ENCODE results near the gene BSN.
"Not testable (repeated sequence)": the region's sequence is repeated elsewhere in the genome, so short reads cannot be mapped to it uniquely, and the experiment has no call there.

Gene BSN

GRCh38 chr3:49534581-49535441 is 19.5 kb upstream of the BSN start:
- no peak for DNase-seq

DNA sequence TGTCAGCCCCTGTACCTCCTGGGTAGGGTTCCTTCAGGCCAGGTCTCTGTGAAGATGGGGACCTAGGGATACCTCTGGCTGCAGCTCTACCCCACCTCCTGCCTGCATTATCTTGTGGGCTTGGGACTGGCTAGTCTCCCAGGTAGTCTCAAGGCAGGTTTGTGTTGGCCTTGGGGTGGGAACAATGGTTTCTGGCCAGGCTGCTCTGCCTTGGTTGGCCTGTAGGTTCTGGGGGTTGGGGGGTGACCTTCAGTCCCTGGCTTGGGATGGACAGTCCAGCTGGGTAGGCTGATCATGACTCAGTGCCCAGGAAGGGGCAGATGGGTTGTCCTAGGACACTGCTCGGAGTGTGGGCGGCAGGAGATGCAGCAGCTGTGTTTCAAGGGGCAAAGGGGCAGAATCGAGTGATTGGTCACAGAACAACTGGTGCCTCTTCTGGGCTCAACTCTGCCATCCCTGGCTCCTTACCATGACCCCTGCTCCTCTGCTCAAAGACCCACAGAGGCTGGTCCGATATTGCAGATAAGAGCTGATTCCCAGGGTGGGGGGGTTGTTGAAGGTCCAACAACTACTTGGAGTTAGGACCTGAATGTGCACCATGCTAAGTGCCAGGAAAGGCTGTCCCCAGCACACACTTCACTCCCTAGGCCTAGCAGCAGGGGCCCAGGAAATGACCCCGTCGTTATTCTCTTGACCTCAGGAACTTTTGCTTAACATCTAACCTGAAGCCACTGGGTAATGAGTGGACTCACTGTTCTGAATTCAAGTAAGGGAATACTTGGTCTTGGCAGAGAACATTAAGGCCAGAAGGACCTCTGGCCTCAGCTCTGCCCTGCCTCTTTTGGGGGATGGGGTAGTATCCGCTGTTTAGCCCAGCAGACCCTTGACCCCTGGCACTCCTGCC is 18.1 kb upstream of the BSN start:
- no peak for DNase-seq

DNA sequence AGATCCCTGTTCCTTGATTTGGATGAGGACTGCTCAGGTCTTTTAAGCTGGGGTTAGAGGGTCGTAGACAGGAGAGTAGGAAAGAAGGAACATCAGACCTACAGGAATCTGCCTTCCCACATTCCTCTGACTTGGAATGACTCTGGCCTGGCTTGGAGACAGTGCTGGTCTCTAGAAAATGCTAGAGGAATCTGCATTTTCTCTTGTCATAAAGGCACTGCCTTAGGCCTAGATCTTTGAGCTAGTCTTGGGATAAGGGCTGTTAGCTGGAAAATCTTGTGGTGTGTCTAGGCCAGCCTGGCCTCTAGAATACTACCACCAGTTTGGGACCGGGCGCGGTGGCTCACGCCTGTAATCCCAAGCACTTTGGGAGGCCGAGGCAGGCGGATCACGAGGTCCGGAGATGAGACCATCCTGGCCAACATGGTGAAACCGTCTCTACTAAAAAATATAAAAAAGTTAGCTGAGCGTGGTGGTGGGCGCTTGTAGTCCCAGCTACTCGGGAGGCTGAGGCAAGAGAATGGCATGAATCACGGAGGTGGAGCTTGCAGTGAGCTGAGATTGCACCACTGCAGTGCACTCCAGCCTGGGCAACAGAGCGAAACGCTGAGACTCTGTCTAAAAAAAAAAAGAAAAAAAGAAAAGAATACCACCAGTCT is 17.3 kb upstream of the BSN start:
- DNase-seq, result no peak

- peak; percentile 95 for DNase-seq
These were observed 14.4 kb upstream of the BSN start for GRCh38 chr3:49539659-49540560.

- no peak for DNase-seq
These were observed 2.2 kb upstream of the BSN start for GRCh38 chr3:49552087-49552486.

DNA sequence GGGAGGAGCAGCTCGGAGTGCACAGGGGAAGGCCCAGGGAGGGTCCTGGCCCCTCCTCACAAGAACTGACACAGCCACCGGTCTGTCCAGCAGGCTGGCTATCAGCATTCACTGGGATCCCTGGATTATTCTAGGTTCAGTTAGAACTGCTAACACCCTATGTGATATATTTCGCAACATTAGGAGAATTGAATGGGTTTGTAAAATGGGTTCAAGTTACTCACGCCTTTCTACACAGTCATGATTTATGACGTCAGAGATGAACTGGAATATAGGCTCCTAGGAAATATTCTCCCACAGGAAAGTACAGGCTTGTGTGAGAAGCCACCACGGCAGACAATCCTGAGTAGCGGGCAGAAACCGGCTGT is 969 bp upstream of the BSN start:
- no peak for DNase-seq

- DNase-seq, result no peak
These were observed 472 bp downstream of the BSN start for GRCh38 chr3:49554633-49555265.

DNA sequence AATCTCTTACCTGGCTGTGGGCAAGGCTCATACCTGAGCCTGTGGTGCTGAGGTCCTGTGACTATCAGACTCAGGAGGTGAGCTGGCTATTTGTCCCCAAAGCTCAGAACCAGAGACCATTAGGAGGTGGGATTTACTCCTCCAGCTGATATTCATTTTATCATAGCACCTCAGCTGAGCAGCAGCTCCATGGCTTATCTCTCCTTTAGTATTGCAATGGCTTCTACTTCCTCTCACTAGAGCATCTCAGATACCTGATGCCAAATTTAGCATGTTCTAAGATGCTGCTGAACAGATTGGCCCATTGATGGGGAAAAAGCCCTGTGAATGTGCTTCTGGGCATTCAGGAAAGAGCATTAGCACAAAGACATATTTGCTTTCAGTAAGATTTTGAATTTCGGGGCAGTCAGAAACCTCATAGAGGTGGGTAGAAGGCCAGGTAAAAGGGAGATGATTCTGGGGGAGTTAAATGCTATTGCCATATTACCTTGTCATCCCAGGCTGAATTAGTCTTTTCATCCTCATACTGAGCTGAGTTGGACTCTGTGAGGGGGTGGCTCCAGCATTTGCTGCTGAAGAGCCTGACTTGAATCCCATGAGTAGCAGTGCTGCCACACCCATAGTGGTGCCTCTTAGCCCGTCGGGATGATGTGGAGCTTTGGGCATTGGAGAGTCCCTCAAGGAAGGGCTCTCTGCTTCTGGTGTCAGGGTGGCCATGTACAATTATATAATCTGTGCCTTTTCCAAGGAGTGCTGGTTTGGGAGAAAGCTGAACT is 2.4 kb downstream of the BSN start:
- DNase-seq, result no peak

GRCh38 chr3:49563040-49563578 is 8.8 kb downstream of the BSN start:
- DNase-seq, result no peak

GRCh38 chr3:49563766-49564165 is 9.5 kb downstream of the BSN start:
- DNase-seq, result no peak

DNA sequence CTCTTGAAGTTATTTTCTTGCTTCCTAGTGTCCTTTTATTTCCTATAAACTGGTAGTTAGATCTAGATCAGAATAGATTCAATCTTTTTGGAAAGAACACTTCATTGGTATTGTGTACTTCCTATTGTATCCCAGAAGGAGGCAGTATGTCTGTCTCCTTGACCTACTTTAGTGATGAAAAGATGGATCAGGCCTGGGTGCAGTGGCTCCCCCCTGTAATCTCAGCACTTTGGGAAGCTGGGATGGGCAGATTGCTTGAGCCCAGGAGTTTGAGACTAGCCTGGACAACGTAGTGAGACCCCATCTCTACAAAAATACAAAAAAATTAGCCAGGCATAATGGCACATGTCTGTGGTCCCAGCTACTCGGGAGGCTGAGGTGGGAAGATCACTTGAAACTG is 12.0 kb downstream of the BSN start:
- DNase-seq, result no peak

DNA sequence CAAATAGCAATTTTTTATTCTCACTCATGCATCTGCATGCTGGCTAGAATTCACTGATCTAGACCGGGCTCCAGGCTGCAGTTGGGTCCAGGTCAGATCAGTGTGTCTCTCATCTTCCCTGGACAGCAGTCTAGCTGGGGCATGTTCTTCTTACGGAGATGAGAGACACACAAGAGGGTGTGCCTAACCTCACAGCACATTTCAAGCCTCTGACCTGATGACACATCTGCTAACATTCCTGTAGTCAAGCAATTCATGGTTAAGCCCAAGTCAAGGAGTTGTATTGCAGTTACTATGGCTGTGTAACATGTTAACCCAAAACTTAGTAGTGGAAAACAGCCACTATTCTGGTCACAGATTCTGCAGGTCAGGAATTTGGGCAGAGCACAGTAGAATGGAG is 13.1 kb downstream of the BSN start:
- DNase-seq, result no peak

GRCh38 chr3:49568965-49569364 is 14.7 kb downstream of the BSN start:
- DNase-seq, result no peak

DNA sequence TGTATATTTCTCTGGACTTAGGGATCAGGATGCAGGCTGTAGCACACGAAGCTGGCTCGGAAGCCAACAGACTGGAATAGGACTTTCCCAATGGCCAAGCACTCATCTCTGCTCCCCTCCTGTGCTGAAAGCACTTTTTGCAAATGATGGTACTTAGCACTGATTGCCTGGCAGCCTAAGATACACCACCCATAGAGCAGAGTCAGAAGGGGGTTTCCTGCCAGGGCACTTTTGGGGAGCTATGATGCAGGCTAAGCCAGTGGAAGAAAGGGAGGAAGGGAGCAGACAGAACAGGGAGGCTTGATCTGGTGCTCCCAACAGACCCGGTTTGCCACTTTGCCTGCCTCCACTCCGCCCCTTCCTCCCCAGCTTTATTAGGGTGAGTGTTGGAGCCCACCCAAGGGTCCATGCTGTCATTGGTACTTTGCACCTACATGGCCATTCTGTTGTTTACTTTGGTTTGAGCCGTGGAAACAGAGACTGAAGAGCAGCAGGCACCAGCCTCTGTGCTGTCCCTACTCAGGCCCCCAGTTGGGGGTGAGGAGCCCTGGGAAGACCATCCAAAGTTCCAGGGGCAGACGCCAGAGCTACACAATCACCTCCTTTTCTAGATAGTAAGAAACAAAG is 15.9 kb downstream of the BSN start:
- no peak for DNase-seq

DNA sequence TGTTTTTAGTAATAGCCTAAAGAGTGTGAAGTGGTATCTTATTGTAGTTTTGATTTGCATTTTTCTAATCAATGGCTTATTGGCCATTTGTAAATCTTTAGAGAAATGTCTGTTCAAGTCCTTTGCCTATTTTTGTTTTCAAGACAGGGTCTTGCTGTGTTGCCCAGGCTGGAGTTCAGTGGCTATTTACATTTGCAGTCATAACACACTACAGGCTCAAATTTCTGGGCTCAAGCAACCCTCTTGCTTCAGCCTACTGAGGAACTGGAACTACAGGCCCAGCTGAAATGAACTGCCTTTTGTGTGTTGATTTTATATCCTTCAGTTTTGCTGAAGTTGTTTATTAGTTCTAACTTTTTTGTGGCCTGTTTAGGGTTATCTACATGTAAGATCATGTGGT is 27.9 kb downstream of the BSN start:
- no peak for DNase-seq

DNA sequence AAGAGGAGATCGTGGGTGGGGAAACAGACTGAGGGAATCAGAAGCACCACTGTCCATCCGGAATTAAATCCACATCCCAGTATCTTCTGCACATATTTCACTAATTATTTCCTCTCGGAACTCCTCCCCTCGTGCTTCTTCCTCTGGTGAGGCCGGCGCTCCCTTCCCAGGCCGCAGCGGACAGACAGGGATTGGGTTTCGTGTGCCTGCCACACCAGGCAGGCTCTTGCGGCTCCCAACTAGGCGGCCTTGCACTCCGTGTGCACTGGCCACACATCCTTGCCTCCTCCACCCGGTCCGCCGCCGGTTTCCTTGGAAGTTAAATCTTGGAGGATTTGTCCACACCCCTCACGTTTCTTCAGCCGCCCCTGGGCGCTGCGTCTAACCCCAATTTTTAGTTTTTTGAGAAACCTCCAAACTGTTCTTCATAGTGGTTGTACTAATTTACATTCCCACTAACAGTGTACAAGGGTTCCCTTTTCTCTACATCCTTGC is 31.0 kb downstream of the BSN start:
- DNase-seq, result not testable (repeated sequence)

DNA sequence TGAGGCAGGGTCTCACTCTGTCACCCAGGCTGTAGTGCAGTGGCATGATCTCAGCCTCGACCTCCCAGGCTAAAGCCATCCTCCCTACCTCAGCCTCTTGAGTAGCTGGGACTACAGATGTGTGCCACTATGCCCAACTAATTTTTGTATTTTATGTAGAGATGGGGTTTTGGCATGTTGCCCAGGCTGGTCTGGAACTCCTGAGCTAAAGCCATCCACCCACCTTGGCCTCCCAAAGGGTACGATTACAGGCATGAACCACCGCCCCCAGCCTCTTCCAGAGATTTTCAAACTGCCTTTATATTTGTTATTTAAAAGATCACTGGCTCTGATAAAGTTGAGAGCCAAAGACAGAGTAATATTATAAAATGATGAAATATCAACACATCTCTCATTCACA is 37.3 kb downstream of the BSN start:
- no peak for DNase-seq

DNA sequence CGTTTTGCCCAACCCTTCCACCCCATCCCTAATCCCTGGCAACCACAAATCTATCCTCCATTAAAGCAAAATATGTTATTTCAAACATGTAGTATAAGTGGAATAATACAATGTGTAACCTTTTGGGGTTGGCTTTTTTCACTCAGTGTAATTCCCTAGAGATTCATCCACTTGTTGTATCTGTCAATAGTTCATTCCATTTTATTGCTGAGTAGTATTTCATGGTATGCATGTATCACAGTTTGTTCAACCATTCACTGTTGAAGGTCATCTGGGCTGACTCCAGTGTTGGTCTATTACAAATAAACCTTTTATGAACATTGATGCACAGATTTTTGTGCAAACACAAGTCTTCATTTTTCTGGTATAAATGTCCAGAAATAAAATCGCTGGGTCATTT is 38.8 kb downstream of the BSN start:
- no peak for DNase-seq

- no peak for DNase-seq
These were observed 46.5 kb downstream of the BSN start for GRCh38 chr3:49600781-49601180.

Data from T1000 (cell line).